Activated T-helper 1 cell treated with anti-CD3 and anti-CD28 coated beads, Interleukin-12 subunit alpha, Interleukin-12 subunit beta, Interleukin-2, Interleukin-4 antibody, amounts not matched to agents 30 ng/mL and 10 ng/mL and 1 ng/mL, durations not matched to agents 14 hours and 24 hours and 36 hours (primary cell): ENCODE data around the gene NPTXR. TPM values are rescaled to one million over a fixed set of nuclear protein-coding genes. Genes with fewer than 3 reads are reported as not detected.
A peak's percentile ranks its signal among the peaks of the same experiment; 100 is the strongest.

Experiments used
- DNase-seq: peaks from one replicate; pipeline ENCODE4 v3.0.0; 2021; ENCODE audit warnings: low spot score
- H3K27ac Mint-ChIP-seq: one replicate; pipeline ENCODE4 v1.8.0; 2021; ENCODE audit warnings: mild to moderate bottlenecking, mixed read lengths
- H3K27me3 Mint-ChIP-seq: one replicate; pipeline ENCODE4 v1.8.0; 2022; ENCODE audit warnings: mild to moderate bottlenecking, moderate library complexity, mixed read lengths; ENCODE audit not compliant: insufficient read depth
- H3K36me3 Mint-ChIP-seq: one replicate; pipeline ENCODE4 v1.8.0; 2021; ENCODE audit warnings: low read depth, mixed read lengths
- H3K4me1 Mint-ChIP-seq: one replicate; pipeline ENCODE4 v1.8.0; 2021; ENCODE audit warnings: low read depth, mixed read lengths
- H3K4me3 Mint-ChIP-seq: one replicate; pipeline ENCODE4 v1.8.0; 2021; ENCODE audit warnings: mild to moderate bottlenecking, moderate library complexity, mixed read lengths
- H3K9me3 Mint-ChIP-seq: one replicate; pipeline ENCODE4 v1.8.0; 2021; ENCODE audit warnings: mixed read lengths
- intact Hi-C: fragments of 100-400 bp; cut with micrococcal nuclease; formaldehyde crosslinking; loops from one replicate; pipeline ENCODE4 v1.15.1; 2024
- total RNA-seq: library from RNA; stranded (reverse); gene quantifications from 2 replicates; pipeline ENCODE4 v1.2.3, GENCODE V29; 2022

NPTXR gene
- 1.2 and 1.3 TPM in 2 replicates for total RNA-seq

- DNase-seq = no peak
- Mint-ChIP-seq H3K4me3 (peak within 1 kb of the TSS; percentile 79), H3K36me3 (no peaks in the 10 kb centered on the region)
Observed at GRCh38 chr22:38843657-38844314, at the start of gene NPTXR. Gene NPTXR, minus strand, starts transcription at chr22:38844028.

GRCh38 chr22:38891256-38891655, 47.4 kb upstream of the NPTXR start:
- no peak for DNase-seq
- H3K4me1 Mint-ChIP-seq = no peaks in the 10 kb centered on the region
- H3K36me3 Mint-ChIP-seq = no peaks in the 10 kb centered on the region
- H3K27ac Mint-ChIP-seq = no peak overlapping the region
- H3K27me3 Mint-ChIP-seq = peaks cover 42% of the 10 kb centered on the region
- H3K9me3 Mint-ChIP-seq = no peaks in the 10 kb centered on the region
- intact Hi-C loops = no loop called here
- no peak overlapping the region for H3K4me3 Mint-ChIP-seq

More at GRCh38 chr22:38843657-38844314, at the start of gene NPTXR:
- H3K9me3 Mint-ChIP-seq = no peaks in the 10 kb centered on the region
- intact Hi-C loops = loop anchor here (2.0 kb wide), 1 partner anchor 85 kb away; no protein-coding TSS in a partner anchor
- H3K27me3 Mint-ChIP-seq = peaks cover 55% of the 10 kb centered on the region
- H3K4me1 Mint-ChIP-seq = peaks cover 6% of the 10 kb centered on the region
- no peak within 1 kb of the TSS for H3K27ac Mint-ChIP-seq

- no peaks in the 10 kb centered on the region for H3K36me3 Mint-ChIP-seq
Observed at GRCh38 chr22:38890377-38890776, 46.5 kb upstream of the NPTXR start.

GRCh38 chr22:38886333-38886732, 42.5 kb upstream of the NPTXR start:
- intact Hi-C loops = no loop called here
- no peak overlapping the region for H3K4me3 Mint-ChIP-seq
- H3K36me3 Mint-ChIP-seq = no peaks in the 10 kb centered on the region
- peaks cover 11% of the 10 kb centered on the region for H3K4me1 Mint-ChIP-seq
- DNase-seq = no peak
- H3K27ac Mint-ChIP-seq = no peak overlapping the region
- H3K9me3 Mint-ChIP-seq = no peaks in the 10 kb centered on the region
- H3K27me3 Mint-ChIP-seq = peaks cover 18% of the 10 kb centered on the region

More at GRCh38 chr22:38890377-38890776, 46.5 kb upstream of the NPTXR start:
- Mint-ChIP-seq H3K4me1 (no peaks in the 10 kb centered on the region), H3K9me3 (no peaks in the 10 kb centered on the region), H3K4me3 (no peak overlapping the region), H3K27me3 (peaks cover 38% of the 10 kb centered on the region), H3K27ac (no peak overlapping the region)
- no peak for DNase-seq
- intact Hi-C loops = no loop called here

GRCh38 chr22:38882972-38883622, 39.3 kb upstream of the NPTXR start:
- Mint-ChIP-seq H3K9me3 (no peaks in the 10 kb centered on the region), H3K27ac (peak overlapping the region; percentile 75), H3K4me1 (peaks cover 11% of the 10 kb centered on the region), H3K27me3 (peaks cover 16% of the 10 kb centered on the region), H3K36me3 (no peaks in the 10 kb centered on the region), H3K4me3 (peak overlapping the region; percentile 28)
- intact Hi-C loops = no loop called here
- DNase-seq = no peak

- peaks cover 11% of the 10 kb centered on the region for H3K4me1 Mint-ChIP-seq
- no peaks in the 10 kb centered on the region for H3K36me3 Mint-ChIP-seq
- no peak for DNase-seq
- peaks cover 14% of the 10 kb centered on the region for H3K27me3 Mint-ChIP-seq
- intact Hi-C loops = no loop called here
- peak overlapping the region; percentile 75 for H3K27ac Mint-ChIP-seq
- no peaks in the 10 kb centered on the region for H3K9me3 Mint-ChIP-seq
- no peak overlapping the region for H3K4me3 Mint-ChIP-seq
Observed at GRCh38 chr22:38881997-38882879, 38.4 kb upstream of the NPTXR start.

GRCh38 chr22:38881464-38881871, 37.6 kb upstream of the NPTXR start:
- H3K27ac Mint-ChIP-seq = no peak overlapping the region
- intact Hi-C loops = no loop called here
- peaks cover 11% of the 10 kb centered on the region for H3K4me1 Mint-ChIP-seq
- H3K27me3 Mint-ChIP-seq = peaks cover 16% of the 10 kb centered on the region
- H3K9me3 Mint-ChIP-seq = no peaks in the 10 kb centered on the region
- no peak for DNase-seq
- H3K4me3 Mint-ChIP-seq = no peak overlapping the region
- H3K36me3 Mint-ChIP-seq = no peaks in the 10 kb centered on the region

DNA sequence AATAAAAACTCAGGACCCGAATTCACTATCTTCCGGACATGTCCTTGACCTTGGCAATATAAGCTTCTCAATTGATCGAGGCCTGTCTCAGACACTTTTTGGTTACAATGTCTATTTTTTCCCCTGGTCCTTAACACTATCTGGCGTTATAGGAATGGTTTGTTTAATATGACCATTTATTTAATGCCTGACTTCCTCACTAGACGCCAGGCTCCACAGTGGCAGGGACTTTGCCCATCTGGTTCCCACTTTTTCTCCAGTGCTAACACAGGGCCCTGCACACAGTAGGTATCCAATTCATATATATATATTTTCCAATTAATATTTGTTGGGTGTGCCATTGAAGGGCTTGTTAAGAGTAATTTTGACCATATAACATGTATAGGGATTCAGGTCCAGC, 36.1 kb upstream of the NPTXR start:
- H3K9me3 Mint-ChIP-seq = no peaks in the 10 kb centered on the region
- intact Hi-C loops = no loop called here
- peaks cover 14% of the 10 kb centered on the region for H3K27me3 Mint-ChIP-seq
- peaks cover 21% of the 10 kb centered on the region for H3K4me1 Mint-ChIP-seq
- no peaks in the 10 kb centered on the region for H3K36me3 Mint-ChIP-seq
- H3K27ac Mint-ChIP-seq = no peak overlapping the region
- H3K4me3 Mint-ChIP-seq = no peak overlapping the region
- no peak for DNase-seq

DNA sequence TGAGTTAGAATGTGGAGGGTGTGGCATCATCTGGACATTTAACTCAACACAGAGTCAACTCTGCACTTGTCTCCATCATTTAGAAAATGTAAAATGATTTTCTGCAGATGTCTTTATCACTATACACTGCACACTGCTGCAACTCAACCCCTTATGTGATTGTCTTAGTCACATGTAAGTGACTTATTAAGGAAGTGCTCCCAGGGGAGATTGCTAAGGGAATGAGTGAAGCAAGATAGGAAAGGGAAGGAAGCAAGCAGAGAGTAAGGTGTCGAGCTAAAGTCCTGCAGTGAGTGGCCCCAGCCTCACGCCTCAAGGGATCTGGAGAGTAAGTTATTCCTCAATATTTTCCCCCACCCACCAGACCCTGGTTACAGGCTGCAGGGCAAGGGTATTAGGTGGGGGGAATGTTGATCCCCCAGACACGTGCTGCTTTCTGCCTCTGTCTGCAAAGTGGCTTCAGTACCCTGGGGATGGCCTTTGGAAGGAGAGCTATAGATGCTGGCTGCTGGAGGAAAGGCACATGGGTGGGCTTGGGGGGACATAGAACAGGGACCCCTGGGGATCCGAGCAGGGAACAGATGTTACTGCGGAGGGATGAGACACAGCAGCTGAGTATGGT, 35.4 kb upstream of the NPTXR start:
- Mint-ChIP-seq H3K9me3 (no peaks in the 10 kb centered on the region), H3K27ac (no peak overlapping the region), H3K36me3 (no peaks in the 10 kb centered on the region), H3K4me1 (peaks cover 28% of the 10 kb centered on the region), H3K27me3 (peaks cover 10% of the 10 kb centered on the region), H3K4me3 (no peak overlapping the region)
- intact Hi-C loops = no loop called here
- no peak for DNase-seq

DNA sequence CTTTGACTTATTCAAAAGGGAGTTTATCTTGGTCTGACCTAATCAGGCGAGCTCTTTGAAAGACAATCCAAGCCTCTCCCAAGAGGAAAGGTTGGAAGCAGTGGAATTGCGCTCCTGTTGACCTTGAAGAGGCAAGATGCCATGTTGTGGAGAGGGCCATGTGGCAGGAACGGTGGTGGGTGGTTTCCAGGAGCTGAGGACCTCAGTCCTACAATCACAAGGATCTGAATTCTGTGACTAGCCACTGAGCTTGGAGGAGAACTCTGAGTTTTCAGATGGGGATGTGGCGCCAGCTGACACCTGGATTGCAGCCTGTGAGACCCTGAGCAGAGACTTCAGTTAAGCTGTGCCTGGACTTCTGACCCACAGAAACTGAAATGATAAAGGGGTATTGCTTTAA, 34.2 kb upstream of the NPTXR start:
- H3K27me3 Mint-ChIP-seq = peaks cover 10% of the 10 kb centered on the region
- H3K9me3 Mint-ChIP-seq = no peaks in the 10 kb centered on the region
- no peaks in the 10 kb centered on the region for H3K36me3 Mint-ChIP-seq
- no peak overlapping the region for H3K4me3 Mint-ChIP-seq
- H3K4me1 Mint-ChIP-seq = peaks cover 35% of the 10 kb centered on the region
- H3K27ac Mint-ChIP-seq = no peak overlapping the region
- DNase-seq = no peak
- intact Hi-C loops = no loop called here

- intact Hi-C loops = loop anchor here (1.0 kb wide), 5 partner anchors 67 to 445 kb away; partner anchors contain the start of gene RPL3
- Mint-ChIP-seq H3K36me3 (peaks cover 12% of the 10 kb centered on the region), H3K27me3 (peaks cover 8% of the 10 kb centered on the region), H3K9me3 (no peaks in the 10 kb centered on the region), H3K4me1 (peaks cover 45% of the 10 kb centered on the region), H3K27ac (peak overlapping the region; percentile 76), H3K4me3 (no peak overlapping the region)
- DNase-seq = no peak
Observed at GRCh38 chr22:38874529-38875222, 30.8 kb upstream of the NPTXR start.
